ENCODE measurements around the gene PITPNM1.

GRCh38 chr11:67544616-67545242 lies 39.6 kb upstream of the PITPNM1 start:
- TF ChIP-seq, protein P1, sequence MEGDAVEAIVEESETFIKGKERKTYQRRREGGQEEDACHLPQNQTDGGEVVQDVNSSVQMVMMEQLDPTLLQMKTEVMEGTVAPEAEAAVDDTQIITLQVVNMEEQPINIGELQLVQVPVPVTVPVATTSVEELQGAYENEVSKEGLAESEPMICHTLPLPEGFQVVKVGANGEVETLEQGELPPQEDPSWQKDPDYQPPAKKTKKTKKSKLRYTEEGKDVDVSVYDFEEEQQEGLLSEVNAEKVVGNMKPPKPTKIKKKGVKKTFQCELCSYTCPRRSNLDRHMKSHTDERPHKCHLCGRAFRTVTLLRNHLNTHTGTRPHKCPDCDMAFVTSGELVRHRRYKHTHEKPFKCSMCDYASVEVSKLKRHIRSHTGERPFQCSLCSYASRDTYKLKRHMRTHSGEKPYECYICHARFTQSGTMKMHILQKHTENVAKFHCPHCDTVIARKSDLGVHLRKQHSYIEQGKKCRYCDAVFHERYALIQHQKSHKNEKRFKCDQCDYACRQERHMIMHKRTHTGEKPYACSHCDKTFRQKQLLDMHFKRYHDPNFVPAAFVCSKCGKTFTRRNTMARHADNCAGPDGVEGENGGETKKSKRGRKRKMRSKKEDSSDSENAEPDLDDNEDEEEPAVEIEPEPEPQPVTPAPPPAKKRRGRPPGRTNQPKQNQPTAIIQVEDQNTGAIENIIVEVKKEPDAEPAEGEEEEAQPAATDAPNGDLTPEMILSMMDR (IDR thresholded peaks at IDR 0.05): no peak
- TF ChIP-seq POLR2A (IDR thresholded peaks at IDR 0.05): no peak

Data from thyroid gland (tissue), 4 donors.